Measurements from ENCODE around the gene PLCXD1.
"Not testable (repeated sequence)": the region's sequence is repeated elsewhere in the genome, so short reads cannot be mapped to it uniquely, and the experiment has no call there.

PLCXD1 gene

DNA sequence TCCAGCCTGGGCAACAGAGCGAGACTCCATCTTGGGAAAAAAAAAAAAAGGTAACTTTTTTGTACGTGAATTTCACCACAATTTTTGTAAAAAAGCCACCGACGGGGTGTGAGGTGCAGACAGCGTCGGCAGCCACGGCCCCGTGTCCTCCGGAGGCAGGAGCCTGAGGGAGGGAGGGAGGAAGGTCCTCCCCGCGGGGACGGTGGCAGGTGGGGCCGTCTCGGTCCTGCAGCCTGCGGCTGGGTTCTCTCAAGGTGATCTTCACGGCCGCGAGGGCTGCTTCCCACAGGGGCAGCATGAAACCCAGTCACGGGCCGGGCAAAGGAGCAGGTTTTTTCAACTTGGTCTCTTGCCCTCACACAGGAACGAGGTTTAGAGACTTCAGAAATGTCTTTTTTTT, 14.0 kb downstream of the PLCXD1 start:
- no peak for DNase-seq

DNA sequence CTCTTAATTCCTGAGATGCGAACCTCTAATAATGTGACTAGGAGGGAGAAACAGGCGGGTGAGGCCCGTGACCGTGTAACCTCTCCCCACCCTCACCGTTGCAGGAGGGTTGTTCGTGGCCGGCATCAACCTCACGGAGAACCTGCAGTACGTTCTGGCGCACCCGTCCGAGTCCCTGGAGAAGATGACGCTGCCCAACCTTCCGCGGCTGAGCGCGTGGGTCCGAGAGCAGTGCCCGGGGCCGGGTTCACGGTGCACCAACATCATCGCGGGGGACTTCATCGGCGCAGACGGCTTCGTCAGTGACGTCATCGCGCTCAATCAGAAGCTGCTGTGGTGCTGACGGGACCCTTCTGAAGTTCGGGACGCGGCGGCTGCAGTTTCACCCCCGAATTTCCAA, 17.8 kb downstream of the PLCXD1 start:
- DNase-seq, result no peak

GRCh38 chrX:300334-300733, 19.2 kb downstream of the PLCXD1 start:
- DNase-seq, result no peak

DNA sequence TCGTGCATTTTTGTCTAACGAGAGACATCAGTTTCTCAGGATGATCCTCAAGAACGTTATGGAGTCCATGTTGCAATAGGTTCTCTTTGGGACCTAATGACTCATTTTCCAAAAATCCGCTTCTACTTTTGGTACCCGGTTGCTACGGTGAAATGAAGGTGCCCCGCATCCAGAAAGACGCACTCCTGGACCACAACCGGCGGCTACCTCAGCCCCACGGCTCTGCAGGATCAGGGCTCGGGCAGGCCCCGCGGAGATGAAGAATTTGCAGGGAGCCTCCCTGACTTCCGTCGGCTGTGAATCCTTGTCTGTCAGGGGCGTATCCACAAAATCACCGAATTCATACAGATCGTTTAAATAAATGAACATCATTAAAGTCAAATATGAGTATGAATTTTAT, 21.8 kb downstream of the PLCXD1 start:
- DNase-seq, result no peak

DNA sequence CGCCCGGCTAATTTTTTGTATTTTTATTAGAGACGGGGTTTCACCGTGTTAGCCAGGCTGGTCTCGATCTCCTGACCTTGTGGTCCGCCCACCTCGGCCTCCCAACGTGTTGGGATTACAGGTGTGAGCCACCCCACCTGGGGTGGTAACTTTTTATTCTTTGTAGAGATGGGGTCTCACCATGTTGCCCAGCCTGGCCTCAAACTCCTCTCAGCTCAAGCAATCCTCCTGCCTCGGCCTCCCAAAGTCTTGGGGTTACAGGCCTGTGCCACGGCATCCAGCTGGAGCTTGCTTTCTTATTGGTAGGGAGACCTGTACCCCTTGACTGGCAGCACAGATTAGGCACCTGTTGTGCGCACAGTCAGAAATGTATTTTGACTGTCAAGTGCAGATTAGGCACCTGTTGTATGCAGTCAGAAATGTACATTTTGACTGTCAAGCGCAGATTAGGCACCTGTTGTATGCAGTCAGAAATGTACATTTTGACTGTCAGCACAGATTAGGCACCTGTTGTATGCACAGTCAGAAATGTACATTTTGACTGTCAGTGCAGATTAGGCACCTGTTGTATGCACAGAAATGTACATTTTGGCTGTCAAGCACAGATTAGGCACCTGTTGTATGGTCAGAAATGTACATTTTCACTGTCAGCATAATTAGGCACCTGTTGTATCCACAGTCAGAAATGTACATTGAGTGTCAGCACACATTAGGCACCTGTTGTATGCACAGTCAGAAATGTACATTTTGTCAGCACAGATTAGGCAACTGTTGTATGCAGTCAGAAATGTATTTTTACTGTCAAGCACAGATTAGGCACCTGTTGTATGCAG, 24.8 kb downstream of the PLCXD1 start:
- not testable (repeated sequence) for DNase-seq

DNA sequence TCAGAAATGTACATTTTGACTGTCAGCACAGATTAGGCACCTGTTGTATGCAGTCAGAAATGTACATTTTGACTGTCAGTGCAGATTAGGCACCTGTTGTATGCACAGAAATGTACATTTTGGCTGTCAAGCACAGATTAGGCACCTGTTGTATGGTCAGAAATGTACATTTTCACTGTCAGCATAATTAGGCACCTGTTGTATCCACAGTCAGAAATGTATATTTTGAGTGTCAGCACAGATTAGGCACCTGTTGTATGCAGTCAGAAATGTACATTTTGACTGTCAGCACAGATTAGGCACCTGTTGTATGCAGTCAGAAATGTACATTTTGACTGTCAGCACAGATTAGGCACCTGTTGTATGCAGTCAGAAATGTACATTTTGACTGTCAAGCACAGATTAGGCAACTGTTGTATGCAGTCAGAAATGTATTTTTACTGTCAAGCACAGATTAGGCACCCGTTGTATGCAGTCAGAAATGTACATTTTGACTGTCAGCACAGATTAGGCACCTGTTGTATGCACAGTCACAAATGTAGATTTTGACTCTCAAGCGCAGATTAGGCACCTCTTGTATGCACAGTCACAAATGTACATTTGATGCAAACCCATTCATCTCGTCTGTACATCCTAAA, 25.6 kb downstream of the PLCXD1 start:
- not testable (repeated sequence) for DNase-seq

DNA sequence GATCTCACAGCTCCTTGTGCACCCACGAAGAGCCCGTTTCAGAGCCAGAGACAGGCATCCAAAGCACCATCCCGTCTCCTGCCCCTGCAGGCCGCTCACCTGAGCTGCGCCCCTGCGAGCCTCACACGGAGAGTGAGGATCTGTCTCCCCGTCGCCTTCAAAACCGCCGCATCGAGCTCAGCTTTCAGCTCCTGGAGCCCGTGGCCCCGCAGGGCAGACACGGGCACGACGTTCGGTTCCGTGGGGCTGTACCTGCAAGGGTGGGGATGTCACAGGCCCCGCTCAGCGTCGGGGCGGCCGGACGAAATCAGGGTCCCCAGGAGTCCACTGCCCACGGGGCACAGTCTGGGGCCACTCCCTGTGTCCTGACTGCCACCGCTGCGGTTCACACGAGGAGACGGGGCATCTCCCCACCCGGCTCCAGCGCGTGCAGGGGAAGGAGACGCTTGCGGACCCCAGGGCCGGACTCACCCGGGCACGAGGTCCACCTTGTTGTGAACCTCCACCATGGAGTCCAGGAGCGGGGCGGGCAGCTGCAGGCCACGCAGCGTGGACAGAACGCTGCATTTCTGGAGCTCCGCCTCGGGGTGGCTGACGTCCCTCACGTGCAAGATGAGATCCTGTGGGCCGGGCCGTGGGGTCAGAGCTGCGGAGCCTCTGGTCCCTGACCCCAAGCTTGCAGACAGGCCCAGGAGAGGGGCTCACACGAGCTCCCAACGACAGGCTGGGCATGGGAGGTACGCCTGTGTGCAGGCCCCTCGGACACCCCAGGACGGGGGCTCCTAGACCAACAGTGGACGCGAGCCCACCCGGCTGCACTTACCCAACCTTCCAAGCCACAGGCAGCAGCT, 26.3 kb downstream of the PLCXD1 start:
- DNase-seq, result no peak

DNA sequence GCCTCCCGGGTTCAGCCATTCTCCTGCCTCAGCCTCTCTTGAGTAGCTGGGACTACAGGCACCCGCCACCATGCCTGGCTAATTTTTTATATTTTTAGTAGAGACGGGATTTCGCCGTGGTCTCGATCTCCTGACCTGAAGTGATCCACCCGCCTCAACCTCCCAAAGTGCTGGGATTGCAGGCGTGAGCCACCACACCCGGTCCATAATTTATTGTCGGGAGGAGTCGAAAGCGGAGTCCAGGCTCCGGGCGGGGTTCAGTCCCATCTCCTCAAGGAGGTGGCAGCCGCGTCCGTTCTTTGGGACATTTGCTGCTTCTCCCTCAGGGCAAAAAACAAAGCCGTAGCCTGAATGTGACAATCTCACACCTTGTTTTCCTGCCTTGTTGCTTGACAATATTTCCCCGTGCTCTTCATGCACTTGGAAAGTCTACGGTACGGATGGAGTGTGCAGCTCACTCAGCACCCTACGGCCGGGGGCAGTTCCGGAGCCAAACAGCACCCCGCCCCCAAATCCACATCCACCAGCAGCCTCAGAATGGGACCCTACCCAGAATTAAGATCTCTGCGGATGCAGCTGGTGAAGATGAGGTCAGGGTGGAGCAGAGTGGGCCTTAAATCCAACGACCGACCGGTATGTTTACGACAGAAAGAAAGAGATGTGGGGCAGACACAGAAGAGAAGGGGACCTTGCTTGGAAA, 27.8 kb downstream of the PLCXD1 start:
- DNase-seq, result no peak

DNA sequence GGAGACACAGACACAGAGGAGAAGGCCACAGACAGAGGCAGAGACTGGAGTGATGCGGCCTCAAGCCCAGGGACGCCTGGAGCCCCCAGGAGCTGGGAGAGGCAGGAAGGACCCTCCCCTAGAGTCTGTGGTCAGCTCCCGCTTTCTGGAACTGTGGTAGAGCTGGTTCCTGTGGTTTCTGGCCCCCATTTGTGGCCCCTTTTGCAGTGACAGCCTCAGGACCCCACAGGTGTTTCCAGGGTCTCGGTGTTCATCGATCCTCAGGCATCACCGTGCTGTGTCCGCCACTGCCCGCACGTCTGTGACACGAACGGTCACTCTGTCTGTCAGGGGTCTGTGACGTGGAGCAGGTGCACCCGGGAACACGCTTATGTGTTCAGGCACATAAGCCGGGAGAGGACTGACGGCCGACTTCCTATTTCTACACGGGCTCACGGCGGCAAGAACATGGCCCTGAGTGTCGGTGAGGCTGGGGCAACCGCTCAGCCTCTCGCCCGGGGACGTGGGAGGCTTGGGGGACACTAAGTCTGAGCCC, 29.5 kb downstream of the PLCXD1 start:
- no peak for DNase-seq

DNA sequence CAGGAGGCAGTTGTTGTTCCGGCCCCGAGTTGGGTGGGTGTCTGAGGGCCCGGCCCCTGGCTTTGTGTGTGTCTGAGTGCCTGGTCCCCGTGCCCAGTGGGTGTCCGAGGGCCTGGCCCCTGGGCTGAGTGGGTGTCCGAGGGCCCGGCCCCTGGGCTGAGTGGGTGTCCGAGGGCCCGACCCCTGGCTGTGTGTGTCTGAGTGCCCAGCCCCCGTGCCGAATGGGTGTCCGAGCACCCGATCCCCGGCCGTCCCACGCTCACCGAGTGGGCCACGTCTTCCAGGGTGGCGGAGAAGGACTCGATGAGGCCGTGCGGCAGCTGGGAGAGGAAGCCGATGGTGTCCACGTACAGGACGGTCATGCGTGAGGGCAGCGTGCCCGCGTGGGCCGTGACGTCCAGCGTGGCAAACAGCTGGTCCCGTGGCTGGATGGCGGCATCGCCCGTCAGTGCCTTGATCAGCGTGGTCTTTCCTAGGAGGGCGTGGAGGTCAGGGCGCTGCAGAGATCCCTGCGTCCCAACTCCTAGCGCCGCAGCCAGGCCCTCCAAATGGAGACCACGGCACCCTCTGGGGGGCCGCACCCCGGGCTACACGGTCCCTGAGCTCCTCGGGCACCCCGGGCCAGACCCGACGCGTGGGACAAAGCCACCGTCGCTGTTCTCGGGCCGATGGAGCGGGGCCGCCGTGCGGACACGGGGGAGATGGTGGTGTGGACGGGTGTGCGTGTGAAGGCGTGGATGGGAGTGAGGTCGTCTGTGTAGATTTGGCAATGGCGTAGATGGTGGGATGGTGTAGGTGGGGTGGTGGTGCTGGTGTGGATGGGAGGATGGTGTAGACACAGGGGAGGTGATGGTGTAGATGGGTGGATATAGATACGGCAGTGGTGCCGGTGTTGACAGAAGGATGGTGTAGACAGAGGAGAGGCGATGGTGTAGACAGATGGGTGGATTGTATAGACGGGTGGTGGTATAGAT, 30.3 kb downstream of the PLCXD1 start:
- DNase-seq, result no peak

DNA sequence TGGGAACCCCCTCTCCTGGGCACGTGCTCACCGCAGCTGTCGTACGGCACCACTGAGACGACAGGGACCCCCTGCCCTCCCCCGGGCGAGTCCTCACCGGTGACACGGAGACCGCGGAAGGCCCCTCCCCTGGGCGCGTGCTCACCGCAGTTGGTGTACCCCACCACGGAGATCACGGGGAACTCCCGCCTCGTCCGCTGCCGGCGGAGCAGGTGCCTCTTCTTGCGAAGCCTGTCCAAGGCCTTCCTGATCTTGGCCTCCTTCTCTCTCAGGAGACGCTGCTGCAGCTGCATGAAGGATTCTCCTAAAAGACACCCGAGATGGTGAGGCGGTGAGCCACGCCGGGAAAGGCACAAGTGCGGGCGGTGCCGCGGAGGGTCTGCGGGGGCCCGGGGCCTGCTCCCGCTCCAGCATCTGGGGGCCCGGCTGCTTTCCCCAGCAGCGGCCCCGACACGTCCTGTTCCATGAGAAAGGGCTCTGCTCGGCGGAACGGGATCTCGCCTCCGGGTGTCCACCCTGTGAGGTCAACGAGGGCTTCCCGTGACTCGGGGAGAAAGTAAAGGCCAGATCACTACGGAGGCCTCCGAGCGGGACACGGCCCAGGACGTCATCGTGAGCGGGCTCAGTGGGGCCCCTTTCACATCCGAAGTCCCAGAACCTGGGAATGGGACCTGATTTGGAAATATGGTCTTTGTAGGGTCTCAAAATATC, 31.6 kb downstream of the PLCXD1 start:
- no peak for DNase-seq

DNA sequence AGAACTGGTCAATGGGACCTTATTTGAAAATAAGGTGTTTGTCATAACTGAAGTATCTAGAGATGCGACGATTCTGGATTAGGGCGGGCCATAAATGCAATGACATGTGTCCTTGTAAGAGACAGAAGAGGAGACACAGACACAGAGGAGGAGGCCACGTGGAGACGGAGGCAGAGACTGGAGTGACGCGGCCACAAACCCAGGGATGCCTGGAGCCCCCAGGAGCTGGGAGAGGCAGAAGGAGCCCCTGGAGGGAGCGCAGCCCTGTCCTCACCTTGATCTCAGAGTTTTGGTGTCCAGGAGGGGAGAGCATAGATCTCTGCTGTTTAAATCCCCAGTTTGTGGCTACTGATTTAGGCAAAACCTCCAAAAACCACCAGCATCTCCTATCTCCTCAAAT, 32.4 kb downstream of the PLCXD1 start:
- DNase-seq, result no peak

- no peak for DNase-seq
Measured at GRCh38 chrX:314049-314448, 32.9 kb downstream of the PLCXD1 start.

- DNase-seq, result no peak
Measured at GRCh38 chrX:314781-315595, 33.8 kb downstream of the PLCXD1 start.

- DNase-seq, result no peak
Measured at GRCh38 chrX:316351-317325, 35.5 kb downstream of the PLCXD1 start.

- DNase-seq, result no peak
Measured at GRCh38 chrX:317424-318067, 36.4 kb downstream of the PLCXD1 start.

DNA sequence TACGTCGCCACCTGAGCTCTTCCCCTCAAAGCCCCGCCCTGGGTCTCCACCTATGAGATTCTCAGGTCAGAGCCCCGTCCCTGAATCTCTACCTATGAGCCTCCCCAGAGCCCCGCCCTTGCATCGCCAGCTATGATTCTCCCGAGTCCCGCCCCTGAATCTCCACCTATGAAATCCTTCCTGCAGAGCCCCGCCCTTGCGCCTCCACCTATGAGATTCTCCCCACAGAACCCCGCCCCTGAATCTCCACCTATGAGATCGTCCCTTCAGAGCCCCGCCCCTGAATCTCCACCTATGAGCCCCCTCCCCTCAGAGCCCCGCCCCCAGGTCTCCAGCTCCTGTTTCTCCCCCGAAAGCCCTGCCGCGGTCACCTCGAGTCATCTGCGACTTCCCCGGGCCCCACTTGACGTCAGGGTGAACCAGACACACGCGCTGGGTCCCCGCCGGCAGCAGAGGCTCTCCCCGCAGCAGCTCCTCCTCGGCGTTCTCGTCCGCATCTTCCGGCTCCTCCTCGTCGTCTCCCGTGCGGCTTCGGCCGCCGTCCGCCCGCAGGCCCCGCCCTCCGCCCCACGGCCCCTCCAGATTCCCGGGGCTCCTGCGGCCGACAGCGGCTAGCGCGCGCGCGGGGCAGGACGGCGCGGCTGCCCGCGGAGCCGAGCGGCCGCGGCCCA, 37.0 kb downstream of the PLCXD1 start:
- peak; percentile 100 for DNase-seq
